Measurements from ENCODE around the gene ADCY3.

The ADCY3 gene

DNA sequence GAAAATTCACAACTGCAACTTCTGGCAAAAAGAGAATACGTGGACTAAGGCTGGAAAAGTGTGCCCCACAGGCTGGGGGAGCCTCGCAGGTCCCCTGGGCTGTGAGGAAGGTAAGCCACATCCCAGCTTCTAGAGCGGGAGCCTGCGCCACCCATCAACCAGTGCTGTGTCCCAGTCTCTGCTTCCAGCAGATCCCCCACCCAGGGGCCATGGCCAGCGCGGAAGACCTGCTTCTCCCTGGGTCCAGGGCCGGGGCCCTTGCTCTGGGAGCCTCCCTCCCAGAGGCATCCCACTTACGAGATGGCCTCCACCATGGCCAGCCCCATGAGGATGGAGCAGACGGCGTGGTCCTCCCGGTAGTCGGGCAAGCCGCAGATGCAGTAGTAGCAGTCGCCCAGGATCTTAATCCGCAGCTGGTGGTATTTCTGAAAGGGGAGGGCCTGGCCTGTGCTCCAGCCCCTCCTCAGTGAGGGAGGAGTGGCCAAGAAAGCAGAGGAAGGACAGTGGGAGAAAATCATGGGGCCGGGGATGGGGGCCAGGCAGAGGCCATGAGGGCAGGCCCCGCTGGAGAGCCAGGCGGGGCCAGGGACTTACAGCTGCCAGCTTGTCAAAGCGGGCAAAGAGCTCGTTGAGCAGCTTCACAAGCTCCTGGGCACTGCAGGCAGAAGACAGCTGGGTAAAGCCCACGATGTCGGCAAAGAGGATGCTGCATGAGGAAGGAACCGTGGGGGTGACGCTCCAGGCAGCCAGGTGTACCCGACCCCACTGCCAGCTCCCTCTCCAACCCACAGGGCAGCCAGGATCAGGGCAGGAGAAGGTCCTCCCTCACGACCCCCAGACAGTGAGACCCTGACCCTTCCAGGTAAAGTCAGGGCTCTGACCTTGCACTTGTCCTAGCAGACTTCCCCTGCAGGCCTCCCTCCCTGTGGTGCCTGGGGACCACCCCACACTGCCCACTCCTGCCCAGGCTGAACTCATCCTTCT, 78.8 kb downstream of the ADCY3 start:
- TF ChIP-seq GLIS3 (CRISPR knock-in tag; IDR thresholded peaks at IDR 0.05) (no peak), TOX (CRISPR knock-in tag; IDR thresholded peaks at IDR 0.05; ENCODE audit: borderline replicate concordance) (no peak), BACH2 (CRISPR knock-in tag; IDR thresholded peaks at IDR 0.05; ENCODE audit: borderline replicate concordance) (no peak), TCF4 (CRISPR knock-in tag; IDR thresholded peaks at IDR 0.05; ENCODE audit: borderline replicate concordance) (no peak), ZNF70 (CRISPR knock-in tag; IDR thresholded peaks at IDR 0.05) (no peak), SNAI2 (CRISPR knock-in tag; IDR thresholded peaks at IDR 0.05) (no peak), ZC3H10 (CRISPR knock-in tag; IDR thresholded peaks at IDR 0.05) (no peak), RARB (CRISPR knock-in tag; IDR thresholded peaks at IDR 0.05) (no peak)
- TF ChIP-seq, protein P1, sequence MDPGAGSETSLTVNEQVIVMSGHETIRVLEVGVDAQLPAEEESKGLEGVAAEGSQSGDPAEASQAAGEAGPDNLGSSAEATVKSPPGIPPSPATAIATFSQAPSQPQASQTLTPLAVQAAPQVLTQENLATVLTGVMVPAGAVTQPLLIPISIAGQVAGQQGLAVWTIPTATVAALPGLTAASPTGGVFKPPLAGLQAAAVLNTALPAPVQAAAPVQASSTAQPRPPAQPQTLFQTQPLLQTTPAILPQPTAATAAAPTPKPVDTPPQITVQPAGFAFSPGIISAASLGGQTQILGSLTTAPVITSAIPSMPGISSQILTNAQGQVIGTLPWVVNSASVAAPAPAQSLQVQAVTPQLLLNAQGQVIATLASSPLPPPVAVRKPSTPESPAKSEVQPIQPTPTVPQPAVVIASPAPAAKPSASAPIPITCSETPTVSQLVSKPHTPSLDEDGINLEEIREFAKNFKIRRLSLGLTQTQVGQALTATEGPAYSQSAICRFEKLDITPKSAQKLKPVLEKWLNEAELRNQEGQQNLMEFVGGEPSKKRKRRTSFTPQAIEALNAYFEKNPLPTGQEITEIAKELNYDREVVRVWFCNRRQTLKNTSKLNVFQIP (CRISPR knock-in tag; IDR thresholded peaks at IDR 0.05; ENCODE audit: borderline replicate concordance, low read depth): no peak
- TF ChIP-seq, protein P2, sequence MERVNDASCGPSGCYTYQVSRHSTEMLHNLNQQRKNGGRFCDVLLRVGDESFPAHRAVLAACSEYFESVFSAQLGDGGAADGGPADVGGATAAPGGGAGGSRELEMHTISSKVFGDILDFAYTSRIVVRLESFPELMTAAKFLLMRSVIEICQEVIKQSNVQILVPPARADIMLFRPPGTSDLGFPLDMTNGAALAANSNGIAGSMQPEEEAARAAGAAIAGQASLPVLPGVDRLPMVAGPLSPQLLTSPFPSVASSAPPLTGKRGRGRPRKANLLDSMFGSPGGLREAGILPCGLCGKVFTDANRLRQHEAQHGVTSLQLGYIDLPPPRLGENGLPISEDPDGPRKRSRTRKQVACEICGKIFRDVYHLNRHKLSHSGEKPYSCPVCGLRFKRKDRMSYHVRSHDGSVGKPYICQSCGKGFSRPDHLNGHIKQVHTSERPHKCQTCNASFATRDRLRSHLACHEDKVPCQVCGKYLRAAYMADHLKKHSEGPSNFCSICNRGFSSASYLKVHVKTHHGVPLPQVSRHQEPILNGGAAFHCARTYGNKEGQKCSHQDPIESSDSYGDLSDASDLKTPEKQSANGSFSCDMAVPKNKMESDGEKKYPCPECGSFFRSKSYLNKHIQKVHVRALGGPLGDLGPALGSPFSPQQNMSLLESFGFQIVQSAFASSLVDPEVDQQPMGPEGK (CRISPR knock-in tag; IDR thresholded peaks at IDR 0.05; ENCODE audit: borderline replicate concordance): no peak
- ATAC-seq: no peak

DNA sequence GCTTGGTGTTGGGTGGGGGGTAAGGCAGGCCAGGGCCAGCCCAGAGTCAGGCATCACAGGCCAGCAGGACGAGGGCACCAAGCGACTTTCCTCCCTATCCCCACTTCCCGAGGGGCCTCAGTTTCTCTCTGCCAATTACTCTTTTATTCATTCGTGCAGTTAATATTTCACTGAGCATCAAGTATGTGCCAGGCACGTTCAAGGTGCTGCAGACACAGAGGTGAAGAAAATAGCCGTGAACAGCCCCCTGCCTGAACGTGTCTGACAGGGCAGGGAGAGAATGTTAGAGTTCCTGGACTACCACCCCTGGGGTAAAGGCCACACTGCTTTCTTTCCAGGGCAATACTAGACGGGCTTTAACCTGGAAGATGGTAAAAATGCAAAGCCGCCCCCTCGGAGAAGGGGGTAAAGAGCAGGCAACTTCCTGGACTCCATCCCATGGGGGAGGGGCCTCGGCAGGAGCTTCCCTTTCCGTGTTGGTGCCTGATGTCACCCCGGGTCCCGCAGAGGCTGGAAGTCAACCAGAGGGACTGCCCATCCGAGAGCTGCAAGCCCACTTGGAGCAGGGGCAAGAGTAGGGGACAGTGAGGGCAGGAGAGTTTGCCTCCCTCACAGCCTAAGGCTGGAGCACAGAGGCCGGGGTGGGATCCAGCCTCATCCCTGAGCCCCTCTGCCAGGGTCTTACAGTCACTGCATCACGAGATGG, 79.7 kb downstream of the ADCY3 start:
- TF ChIP-seq ZFP3 (CRISPR knock-in tag; IDR thresholded peaks at IDR 0.05) (no peak), ZC3H10 (CRISPR knock-in tag; IDR thresholded peaks at IDR 0.05) (no peak), ESRRG (CRISPR knock-in tag; IDR thresholded peaks at IDR 0.05) (no peak), ARNTL (CRISPR knock-in tag; IDR thresholded peaks at IDR 0.05; ENCODE audit: borderline replicate concordance, low read depth) (no peak), TOX (CRISPR knock-in tag; IDR thresholded peaks at IDR 0.05; ENCODE audit: borderline replicate concordance) (no peak), RARB (CRISPR knock-in tag; IDR thresholded peaks at IDR 0.05) (no peak), TCF4 (CRISPR knock-in tag; IDR thresholded peaks at IDR 0.05; ENCODE audit: borderline replicate concordance) (no peak), BACH2 (CRISPR knock-in tag; IDR thresholded peaks at IDR 0.05; ENCODE audit: borderline replicate concordance) (no peak), SNAI2 (CRISPR knock-in tag; IDR thresholded peaks at IDR 0.05) (no peak), ZNF70 (CRISPR knock-in tag; IDR thresholded peaks at IDR 0.05) (no peak), GLIS3 (CRISPR knock-in tag; IDR thresholded peaks at IDR 0.05) (no peak), ZFP30 (CRISPR knock-in tag; IDR thresholded peaks at IDR 0.05) (no peak)
- ATAC-seq: no peak

DNA sequence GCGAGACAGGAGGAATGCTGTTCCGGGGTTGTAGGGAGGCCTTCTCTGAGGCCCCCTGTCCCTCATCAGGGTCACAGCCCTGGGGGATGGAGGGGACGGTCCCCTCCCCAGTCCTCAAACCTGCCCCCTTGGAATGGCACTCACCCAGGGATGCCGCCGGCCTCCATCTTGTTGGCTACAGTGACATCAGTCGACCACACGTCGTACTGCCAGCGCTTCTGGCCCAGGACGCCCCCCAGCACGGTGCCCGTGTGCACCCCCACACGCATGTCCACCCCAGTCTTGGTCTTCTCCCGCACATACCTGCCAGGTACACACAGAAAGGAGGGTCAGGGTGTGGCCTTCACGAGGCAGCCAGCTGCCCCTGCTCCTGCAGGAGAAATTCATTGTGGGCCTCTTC, 80.3 kb downstream of the ADCY3 start:
- no peak for ATAC-seq
- TF ChIP-seq ZNF565 (CRISPR knock-in tag; conservative IDR thresholded peaks at IDR 0.05; ENCODE audit: low read depth) (no peak), ZNF70 (CRISPR knock-in tag; IDR thresholded peaks at IDR 0.05) (no peak), ZFP30 (CRISPR knock-in tag; IDR thresholded peaks at IDR 0.05) (no peak), CSDC2 (CRISPR knock-in tag; IDR thresholded peaks at IDR 0.05) (no peak), ZNF8 (CRISPR knock-in tag; IDR thresholded peaks at IDR 0.05) (no peak), ZFP3 (CRISPR knock-in tag; IDR thresholded peaks at IDR 0.05) (no peak), PPARA (CRISPR knock-in tag; IDR thresholded peaks at IDR 0.05; ENCODE audit: borderline replicate concordance) (no peak), OSR1 (CRISPR knock-in tag; IDR thresholded peaks at IDR 0.05) (no peak), GLIS3 (CRISPR knock-in tag; IDR thresholded peaks at IDR 0.05) (no peak), BACH2 (CRISPR knock-in tag; IDR thresholded peaks at IDR 0.05; ENCODE audit: borderline replicate concordance) (no peak), TOX (CRISPR knock-in tag; IDR thresholded peaks at IDR 0.05; ENCODE audit: borderline replicate concordance) (no peak), ZC3H10 (CRISPR knock-in tag; IDR thresholded peaks at IDR 0.05) (no peak)
- TF ChIP-seq, protein P1 (CRISPR knock-in tag; IDR thresholded peaks at IDR 0.05; ENCODE audit: borderline replicate concordance, low read depth): no peak
- TF ChIP-seq, protein P3, sequence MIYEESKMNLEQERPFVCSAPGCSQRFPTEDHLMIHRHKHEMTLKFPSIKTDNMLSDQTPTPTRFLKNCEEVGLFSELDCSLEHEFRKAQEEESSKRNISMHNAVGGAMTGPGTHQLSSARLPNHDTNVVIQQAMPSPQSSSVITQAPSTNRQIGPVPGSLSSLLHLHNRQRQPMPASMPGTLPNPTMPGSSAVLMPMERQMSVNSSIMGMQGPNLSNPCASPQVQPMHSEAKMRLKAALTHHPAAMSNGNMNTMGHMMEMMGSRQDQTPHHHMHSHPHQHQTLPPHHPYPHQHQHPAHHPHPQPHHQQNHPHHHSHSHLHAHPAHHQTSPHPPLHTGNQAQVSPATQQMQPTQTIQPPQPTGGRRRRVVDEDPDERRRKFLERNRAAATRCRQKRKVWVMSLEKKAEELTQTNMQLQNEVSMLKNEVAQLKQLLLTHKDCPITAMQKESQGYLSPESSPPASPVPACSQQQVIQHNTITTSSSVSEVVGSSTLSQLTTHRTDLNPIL (CRISPR knock-in tag; IDR thresholded peaks at IDR 0.05; ENCODE audit: low read depth): no peak
- TF ChIP-seq, protein P2 (CRISPR knock-in tag; IDR thresholded peaks at IDR 0.05; ENCODE audit: borderline replicate concordance): no peak

All from SK-N-SH treated with all-trans-retinoic acid at 6 μM for 48 hours (cell line).